GM12873 (cell line): ENCODE results near the gene HSPB6.

Experiments used
- TF ChIP-seq, protein P1 (sequence below): IDR thresholded peaks from 2 replicates; pipeline ENCODE4 v1.5.1; 2012; ENCODE audit warnings: low read depth, mild to moderate bottlenecking, moderate library complexity, low read length, control low read depth; ENCODE audit not compliant: insufficient read depth; ENCODE audit errors: missing control alignments

HSPB6 gene

DNA sequence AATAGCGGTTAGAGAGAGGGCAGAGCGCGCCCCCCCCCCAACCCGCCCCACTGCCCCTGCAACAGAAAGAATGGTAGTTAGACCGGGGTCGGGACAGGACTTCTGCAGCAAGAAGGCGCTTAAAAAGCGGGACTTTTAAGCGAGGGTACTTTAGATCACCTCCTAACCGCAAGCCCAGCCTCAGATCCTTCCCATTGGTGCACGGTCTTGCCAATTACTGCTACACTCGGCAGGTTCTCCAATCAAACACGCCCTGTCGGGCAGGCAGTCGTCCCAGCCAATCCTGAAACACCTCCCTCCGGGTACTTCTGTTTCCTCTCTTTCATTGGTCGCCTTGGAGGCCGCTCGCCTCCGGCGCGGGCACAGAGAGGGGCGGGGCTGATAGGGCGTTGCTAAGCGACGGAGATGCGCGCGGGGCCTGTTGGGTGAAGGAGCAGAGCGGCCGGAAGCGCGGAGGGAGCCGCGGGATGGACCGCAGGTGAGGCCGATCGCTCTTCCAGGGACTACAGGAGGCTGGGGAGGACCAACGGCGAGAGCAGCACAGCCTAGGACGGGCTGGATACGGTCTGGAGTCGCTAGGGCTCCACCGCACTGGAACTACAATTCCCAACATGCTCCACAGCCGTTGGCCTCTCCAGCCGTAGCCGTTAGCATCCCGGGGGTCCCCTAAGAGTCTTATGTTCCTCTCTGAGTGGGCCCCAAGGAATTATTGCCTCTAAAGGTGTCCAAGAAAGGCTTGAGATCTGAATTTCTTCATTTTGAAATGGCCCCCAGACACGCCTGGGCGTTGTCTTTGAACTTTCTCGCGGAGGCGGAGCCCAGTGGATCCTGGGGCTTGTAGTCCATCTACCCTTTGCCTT, 1.1 kb upstream of the HSPB6 start, which contains the start of gene PROSER3:
Gene PROSER3 (plus strand): TSS at position 428 of the 860 bp plus-strand sequence. CDS start 40 bp downstream, at position 468.
- TF ChIP-seq, protein P1, sequence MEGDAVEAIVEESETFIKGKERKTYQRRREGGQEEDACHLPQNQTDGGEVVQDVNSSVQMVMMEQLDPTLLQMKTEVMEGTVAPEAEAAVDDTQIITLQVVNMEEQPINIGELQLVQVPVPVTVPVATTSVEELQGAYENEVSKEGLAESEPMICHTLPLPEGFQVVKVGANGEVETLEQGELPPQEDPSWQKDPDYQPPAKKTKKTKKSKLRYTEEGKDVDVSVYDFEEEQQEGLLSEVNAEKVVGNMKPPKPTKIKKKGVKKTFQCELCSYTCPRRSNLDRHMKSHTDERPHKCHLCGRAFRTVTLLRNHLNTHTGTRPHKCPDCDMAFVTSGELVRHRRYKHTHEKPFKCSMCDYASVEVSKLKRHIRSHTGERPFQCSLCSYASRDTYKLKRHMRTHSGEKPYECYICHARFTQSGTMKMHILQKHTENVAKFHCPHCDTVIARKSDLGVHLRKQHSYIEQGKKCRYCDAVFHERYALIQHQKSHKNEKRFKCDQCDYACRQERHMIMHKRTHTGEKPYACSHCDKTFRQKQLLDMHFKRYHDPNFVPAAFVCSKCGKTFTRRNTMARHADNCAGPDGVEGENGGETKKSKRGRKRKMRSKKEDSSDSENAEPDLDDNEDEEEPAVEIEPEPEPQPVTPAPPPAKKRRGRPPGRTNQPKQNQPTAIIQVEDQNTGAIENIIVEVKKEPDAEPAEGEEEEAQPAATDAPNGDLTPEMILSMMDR, result no peak

DNA sequence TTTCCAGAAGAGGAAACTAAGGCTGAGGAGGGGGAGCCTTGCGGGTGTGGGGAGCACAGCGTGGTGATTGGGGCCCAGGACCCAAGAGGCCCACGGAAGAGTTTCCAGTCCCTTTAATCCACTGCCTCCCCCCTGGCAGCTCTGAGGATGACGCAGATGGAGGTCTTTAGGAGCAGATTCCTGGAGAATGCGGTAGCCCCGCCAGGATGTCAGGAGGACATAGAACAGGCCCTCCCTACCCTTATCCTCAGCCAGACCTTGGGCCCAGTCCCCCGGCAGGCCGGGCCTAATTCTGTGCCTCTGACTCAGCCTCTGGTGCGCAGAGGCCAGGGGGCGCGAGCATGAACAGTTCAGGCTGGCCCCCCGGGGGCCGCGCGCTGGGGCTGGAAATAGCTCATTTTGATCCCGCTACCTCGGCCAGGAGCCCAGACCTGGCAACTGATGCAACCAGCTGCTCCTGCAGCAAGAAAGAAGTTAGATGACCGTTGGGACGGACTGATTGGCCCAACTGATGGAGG, 461 bp upstream of the HSPB6 start:
- TF ChIP-seq, protein P1, result no peak

DNA sequence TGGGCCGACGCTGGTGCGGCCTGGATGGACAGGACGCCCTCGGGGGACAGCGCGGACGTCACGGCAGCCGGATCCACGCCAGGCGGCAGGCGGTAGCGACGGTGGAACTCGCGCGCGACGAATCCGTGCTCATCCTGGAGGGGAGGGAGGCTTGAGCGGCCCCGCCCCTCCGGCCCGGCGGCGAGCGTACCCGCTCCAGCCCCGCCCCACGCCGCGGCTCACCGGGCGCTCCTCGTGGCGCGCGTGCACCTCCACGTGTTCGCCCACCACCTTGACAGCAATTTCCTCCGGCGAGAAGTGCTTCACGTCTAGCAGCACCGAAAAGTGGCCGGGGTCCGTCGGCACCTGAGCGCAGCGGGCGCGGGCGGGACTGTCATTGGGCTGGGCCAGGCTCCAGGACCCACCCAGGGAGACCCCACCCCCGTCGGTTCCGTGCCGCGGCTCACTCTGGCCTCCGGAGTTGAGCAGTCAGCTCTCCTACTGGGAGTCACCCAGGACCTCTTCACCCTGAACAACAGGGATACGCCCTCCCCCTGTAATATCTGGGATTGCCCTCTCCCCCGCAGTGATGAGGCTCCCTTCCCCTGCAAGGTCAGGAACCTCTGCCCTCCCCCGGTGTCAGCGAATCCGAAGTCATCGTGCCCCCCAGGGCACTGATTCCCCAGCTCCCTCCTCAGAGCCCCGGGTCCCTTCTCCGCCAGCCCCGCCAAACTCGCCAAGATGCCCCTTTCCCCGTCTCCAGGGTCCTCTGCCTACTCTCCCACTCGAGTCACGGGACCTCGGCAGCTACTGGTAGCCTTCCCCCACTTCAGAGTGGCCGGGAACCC, 1.1 kb downstream of the HSPB6 start:
- TF ChIP-seq, protein P1, result no peak

DNA sequence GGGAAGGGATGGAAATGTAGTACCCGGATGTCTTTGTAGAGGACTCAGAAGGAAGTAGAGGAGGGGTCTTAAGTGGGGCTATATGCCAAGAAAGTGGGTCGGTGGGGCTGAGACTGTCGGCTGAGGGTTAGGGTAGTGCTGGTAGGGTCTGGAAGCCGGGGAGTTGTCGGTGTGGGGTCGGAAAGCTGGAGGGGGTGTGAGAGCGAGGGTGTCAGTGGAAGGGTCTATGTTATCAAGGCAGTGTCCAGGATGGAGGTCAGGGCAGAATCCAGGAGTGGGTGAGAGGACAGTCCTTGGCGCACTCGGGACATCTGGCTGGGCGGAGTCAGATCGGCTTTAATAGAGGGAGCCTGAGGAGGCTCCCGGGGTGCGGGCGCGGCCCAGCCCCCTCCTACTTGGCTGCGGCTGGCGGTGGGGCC, 1.7 kb downstream of the HSPB6 start:
- TF ChIP-seq, protein P1, result no peak

DNA sequence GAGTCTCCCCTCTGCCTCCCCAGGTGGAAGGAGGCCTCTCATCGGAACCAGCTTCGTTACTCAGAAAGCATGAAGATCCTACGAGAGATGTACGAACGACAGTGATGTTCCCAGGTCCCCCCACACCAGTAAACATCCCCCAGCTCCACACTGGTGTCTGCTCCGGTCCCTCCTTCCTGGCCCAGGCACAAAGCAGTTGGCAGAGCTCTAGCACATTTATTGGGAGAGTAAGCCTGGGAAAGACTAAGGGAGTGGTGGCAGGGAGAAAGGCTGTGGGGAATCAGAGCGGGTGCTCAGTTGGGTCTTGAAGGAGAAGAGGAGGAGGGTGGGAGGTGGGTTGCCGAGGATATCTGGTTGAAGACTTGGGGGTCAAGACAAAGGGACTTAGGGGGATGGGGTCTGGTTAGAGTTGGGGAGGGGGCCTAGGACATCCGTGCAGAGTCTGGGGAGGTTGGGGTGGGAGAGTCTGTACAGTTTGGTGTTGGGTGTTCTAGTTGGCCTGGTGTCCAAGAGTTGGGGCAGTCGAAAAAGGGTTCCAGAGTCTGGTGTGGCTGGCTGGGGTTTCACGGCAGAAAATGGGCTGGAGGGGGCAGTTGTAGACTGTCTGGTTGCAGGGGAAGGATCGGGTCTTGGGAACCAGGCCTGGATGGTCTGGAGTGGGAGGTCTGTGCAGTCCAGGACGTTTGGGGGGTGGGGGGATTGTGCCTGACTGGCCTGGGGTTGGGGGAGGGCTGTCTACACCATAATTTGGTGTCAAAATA, 2.3 kb downstream of the HSPB6 start:
- TF ChIP-seq, protein P1, result no peak

DNA sequence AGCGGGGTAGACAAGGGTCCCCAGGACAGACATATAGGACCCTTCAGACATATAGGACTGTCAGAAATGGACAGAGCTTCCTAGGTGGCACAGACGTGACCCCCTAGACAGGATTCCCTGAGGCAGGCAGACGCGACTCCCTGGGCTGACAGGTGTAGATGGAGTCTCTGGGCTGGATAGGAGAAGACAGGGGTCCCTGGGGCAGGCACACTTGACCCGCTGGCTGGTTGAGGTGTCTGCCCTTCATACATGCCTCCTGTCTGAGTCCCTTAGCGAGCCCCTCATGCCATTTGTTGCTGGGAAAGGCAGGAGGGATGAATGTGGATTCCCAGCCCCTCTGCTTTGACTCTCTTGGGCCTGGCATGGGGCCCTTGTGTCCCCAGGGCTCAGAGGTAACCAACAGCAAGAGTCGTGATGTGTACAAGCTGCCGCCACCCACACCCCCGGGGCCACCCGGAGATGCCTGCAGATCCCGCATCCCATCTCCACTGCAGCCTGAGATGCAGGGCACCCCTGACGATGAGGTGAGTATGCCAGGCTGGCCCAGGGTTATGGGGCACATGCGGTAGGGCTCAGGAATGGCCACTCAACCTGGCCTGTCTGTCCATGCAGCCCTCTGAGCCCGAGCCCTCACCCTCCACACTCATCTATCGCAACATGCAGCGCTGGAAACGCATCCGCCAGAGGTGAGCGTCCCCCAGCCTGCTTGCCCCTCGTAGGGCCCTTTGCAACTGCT, 3.0 kb downstream of the HSPB6 start:
- TF ChIP-seq, protein P1, result no peak
